ENCODE measurements around the gene EIPR1.

- TF ChIP-seq CTCF (IDR thresholded peaks at IDR 0.05; ENCODE audit: poor library complexity, severe bottlenecking) = no peak
- TF ChIP-seq TAF1 (IDR thresholded peaks at IDR 0.05; ENCODE audit: low read depth) = no peak
- TF ChIP-seq EZH2 (IDR thresholded peaks at IDR 0.05; ENCODE audit: borderline replicate concordance, insufficient read depth, low read length, poor library complexity, severe bottlenecking) = no peak
- TF ChIP-seq POLR2AphosphoS5 (IDR thresholded peaks at IDR 0.05) = no peak
- no peak for TF ChIP-seq MXI1 (conservative IDR thresholded peaks at IDR 0.05; ENCODE audit: poor library complexity, severe bottlenecking)
- no peak for TF ChIP-seq EP300 (conservative IDR thresholded peaks at IDR 0.05; ENCODE audit: poor library complexity, severe bottlenecking)
These were observed 194.8 kb downstream of the EIPR1 start for GRCh38 chr2:3182848-3183247.

Data from neural cell (in vitro differentiated cells).